ENCODE measurements around the gene VAV2.
A peak's percentile ranks its signal among the peaks of the same experiment; 100 is the strongest.

GRCh38 chr9:133714606-133715294 is 277.4 kb downstream of the VAV2 start:
- TF ChIP-seq TAF1 (conservative IDR thresholded peaks at IDR 0.05) (no peak), CTCF (IDR thresholded peaks at IDR 0.05; ENCODE audit: low read depth, low read length, missing input control) (no peak), FOXA1 (IDR thresholded peaks at IDR 0.05) (no peak), YY1 (IDR thresholded peaks at IDR 0.05) (no peak), REST (IDR thresholded peaks at IDR 0.05) (peak; percentile 63), RAD21 (IDR thresholded peaks at IDR 0.05) (peak; percentile 12 to 53), ATF3 (IDR thresholded peaks at IDR 0.05) (peak; percentile 64), EGR1 (IDR thresholded peaks at IDR 0.05; ENCODE audit: low read depth in 2 of 2) (no peak), MAX (IDR thresholded peaks at IDR 0.05) (no peak), NR2F2 (IDR thresholded peaks at IDR 0.05) (peak; percentile 100), HNF4A (conservative IDR thresholded peaks at IDR 0.05) (peak in 1 of 2 donors; percentile 20)
